Measurements from ENCODE around the gene FNTB. TPM values are rescaled to one million over a fixed set of nuclear protein-coding genes. Genes with fewer than 3 reads are reported as not detected.

FNTB gene
- total RNA-seq, 1 donor: 12.7 TPM

GRCh38 chr14:64983439-64984310, 3.0 kb upstream of the FNTB start:
- DNase-seq (ENCODE audit: insufficient read length, low spot score, missing footprints): no peak

GRCh38 chr14:64987438-64987767, 708 bp downstream of the FNTB start:
- TF ChIP-seq CTCF (IDR thresholded peaks at IDR 0.05; ENCODE audit: extremely low read depth, low read depth, low read length): no peak
- Histone ChIP-seq H4K20me1 (ENCODE audit: insufficient read depth, low read length) (no peaks in the 10 kb centered on the region), H3K27ac (ENCODE audit: low read depth, low read length) (peak overlapping the region; percentile 80), H3K79me2 (ENCODE audit: insufficient read depth, low read length) (peaks cover 42% of the 10 kb centered on the region), H2AFZ (ENCODE audit: low read length) (peak overlapping the region; percentile 97), H3K36me3 (ENCODE audit: insufficient read depth, low read length) (no peaks in the 10 kb centered on the region), H3K27me3 (ENCODE audit: insufficient read depth, low read length) (no peaks in the 10 kb centered on the region), H3K4me1 (ENCODE audit: insufficient read depth, low read length) (peaks cover 14% of the 10 kb centered on the region), H3K9me3 (ENCODE audit: low read depth, low read length) (no peaks in the 10 kb centered on the region), H3K4me2 (ENCODE audit: insufficient read depth, low read length) (peak overlapping the region; percentile 96), H3K4me3 (ENCODE audit: insufficient read depth, low read length) (peak overlapping the region; percentile 92)
- DNase-seq (ENCODE audit: insufficient read length, low spot score, missing footprints): no peak

More at GRCh38 chr14:64983439-64984310, 3.0 kb upstream of the FNTB start:
- Histone ChIP-seq H3K79me2 (ENCODE audit: insufficient read depth, low read length) (peaks cover 16% of the 10 kb centered on the region), H2AFZ (ENCODE audit: low read length) (peak overlapping the region; percentile 19), H3K4me2 (ENCODE audit: insufficient read depth, low read length) (peak overlapping the region; percentile 78), H3K9me3 (ENCODE audit: low read depth, low read length) (no peaks in the 10 kb centered on the region), H4K20me1 (ENCODE audit: insufficient read depth, low read length) (no peaks in the 10 kb centered on the region), H3K27me3 (ENCODE audit: insufficient read depth, low read length) (no peaks in the 10 kb centered on the region), H3K4me1 (ENCODE audit: insufficient read depth, low read length) (peaks cover 14% of the 10 kb centered on the region), H3K4me3 (ENCODE audit: insufficient read depth, low read length) (peak overlapping the region; percentile 61), H3K27ac (ENCODE audit: low read depth, low read length) (no peak overlapping the region), H3K36me3 (ENCODE audit: insufficient read depth, low read length) (no peaks in the 10 kb centered on the region)
- peak; percentile 79 for TF ChIP-seq CTCF (IDR thresholded peaks at IDR 0.05; ENCODE audit: extremely low read depth, low read depth, low read length)

GRCh38 chr14:64990296-64990695, 3.6 kb downstream of the FNTB start:
- Histone ChIP-seq H3K9me3 (ENCODE audit: low read depth, low read length) (no peaks in the 10 kb centered on the region), H4K20me1 (ENCODE audit: insufficient read depth, low read length) (no peaks in the 10 kb centered on the region), H2AFZ (ENCODE audit: low read length) (no peak overlapping the region), H3K79me2 (ENCODE audit: insufficient read depth, low read length) (peaks cover 48% of the 10 kb centered on the region), H3K4me3 (ENCODE audit: insufficient read depth, low read length) (no peak overlapping the region), H3K4me1 (ENCODE audit: insufficient read depth, low read length) (peaks cover 10% of the 10 kb centered on the region), H3K4me2 (ENCODE audit: insufficient read depth, low read length) (no peak overlapping the region), H3K27me3 (ENCODE audit: insufficient read depth, low read length) (no peaks in the 10 kb centered on the region), H3K36me3 (ENCODE audit: insufficient read depth, low read length) (no peaks in the 10 kb centered on the region), H3K27ac (ENCODE audit: low read depth, low read length) (no peak overlapping the region)
- DNase-seq (ENCODE audit: insufficient read length, low spot score, missing footprints): no peak
- TF ChIP-seq CTCF (IDR thresholded peaks at IDR 0.05; ENCODE audit: extremely low read depth, low read depth, low read length): no peak

GRCh38 chr14:64990939-64991338, 4.2 kb downstream of the FNTB start:
- TF ChIP-seq CTCF (IDR thresholded peaks at IDR 0.05; ENCODE audit: extremely low read depth, low read depth, low read length): no peak
- no peaks in the 10 kb centered on the region for H3K27me3 ChIP-seq (ENCODE audit: insufficient read depth, low read length)
- no peak overlapping the region for H2AFZ ChIP-seq (ENCODE audit: low read length)
- H3K9me3 ChIP-seq (ENCODE audit: low read depth, low read length): no peaks in the 10 kb centered on the region
- DNase-seq (ENCODE audit: insufficient read length, low spot score, missing footprints): no peak
- H4K20me1 ChIP-seq (ENCODE audit: insufficient read depth, low read length): no peaks in the 10 kb centered on the region
- H3K36me3 ChIP-seq (ENCODE audit: insufficient read depth, low read length): no peaks in the 10 kb centered on the region
- H3K27ac ChIP-seq (ENCODE audit: low read depth, low read length): no peak overlapping the region
- peaks cover 48% of the 10 kb centered on the region for H3K79me2 ChIP-seq (ENCODE audit: insufficient read depth, low read length)
- no peak overlapping the region for H3K4me3 ChIP-seq (ENCODE audit: insufficient read depth, low read length)
- peaks cover 10% of the 10 kb centered on the region for H3K4me1 ChIP-seq (ENCODE audit: insufficient read depth, low read length)
- H3K4me2 ChIP-seq (ENCODE audit: insufficient read depth, low read length): no peak overlapping the region
